BE2C (cell line): ENCODE data around the gene RNLS.

Experiments used
- DNase-seq: peaks from one replicate; pipeline ENCODE4 v3.0.0-alpha.2; 2020
- H3K27me3 ChIP-seq: fragments of 250-450 bp; sonication (Bioruptor Pico); 2 replicates; pipeline ENCODE4 v1.5.1; 2020; ENCODE audit warnings: mild to moderate bottlenecking
- H3K36me3 ChIP-seq: fragments of 250-450 bp; sonication (Bioruptor Pico); 2 replicates; pipeline ENCODE4 v1.5.1; 2020; ENCODE audit warnings: mild to moderate bottlenecking
- H3K4me1 ChIP-seq: fragments of 250-450 bp; sonication (Bioruptor Pico); 2 replicates; pipeline ENCODE4 v1.5.1; 2020
- H3K4me3 ChIP-seq: 2 replicates; pipeline ENCODE4 v1.5.1; 2011; ENCODE audit warnings: low read depth, low read length
- H3K9me3 ChIP-seq: fragments of 250-450 bp; sonication (Bioruptor Pico); 2 replicates; pipeline ENCODE4 v1.5.1; 2020
- TF ChIP-seq, protein P1 (sequence below): IDR thresholded peaks from 2 replicates; pipeline ENCODE4 v1.5.1; 2012; ENCODE audit warnings: mild to moderate bottlenecking, low read depth, low read length

The RNLS gene

DNA sequence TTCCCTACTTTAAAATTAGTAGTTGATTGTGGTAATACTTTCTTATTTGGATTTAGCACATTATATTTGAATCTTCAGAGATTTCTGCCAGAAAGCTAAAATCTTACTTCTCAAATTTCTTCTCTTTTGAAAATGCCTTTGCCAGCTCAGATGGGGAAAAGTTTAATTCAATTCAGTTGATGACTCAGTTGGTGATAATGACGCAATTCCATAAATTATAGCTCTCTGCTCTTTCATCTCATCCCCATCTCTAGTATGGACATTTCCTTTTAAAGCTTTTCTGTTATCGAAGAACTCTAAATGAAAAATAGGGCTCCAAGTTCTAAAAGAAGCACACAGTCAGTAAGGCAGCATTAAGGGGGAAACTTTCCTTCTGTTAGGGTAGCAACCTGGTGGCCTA lies 25.5 kb downstream of the RNLS start:
- DNase-seq = no peak

DNA sequence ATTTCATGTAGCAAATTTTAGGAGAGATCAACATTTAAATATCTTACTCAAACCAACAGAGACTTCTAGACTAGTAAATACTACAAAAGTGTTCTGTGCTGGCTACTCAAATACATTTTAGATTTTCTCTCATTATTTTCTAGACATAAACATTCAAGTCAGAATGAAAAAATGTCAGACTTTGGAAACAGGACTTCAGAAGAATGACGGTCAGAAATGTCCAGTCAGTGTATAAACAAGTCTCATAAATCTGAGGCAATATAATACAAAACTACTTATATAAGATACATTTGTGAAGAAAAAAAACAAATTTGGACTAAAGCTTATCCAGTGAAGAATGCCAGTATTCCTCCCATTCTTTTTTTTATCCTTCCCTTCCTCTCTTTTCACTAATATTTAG lies 25.9 kb downstream of the RNLS start:
- H3K27me3 ChIP-seq = no peaks in the 10 kb centered on the region
- TF ChIP-seq, protein P1, sequence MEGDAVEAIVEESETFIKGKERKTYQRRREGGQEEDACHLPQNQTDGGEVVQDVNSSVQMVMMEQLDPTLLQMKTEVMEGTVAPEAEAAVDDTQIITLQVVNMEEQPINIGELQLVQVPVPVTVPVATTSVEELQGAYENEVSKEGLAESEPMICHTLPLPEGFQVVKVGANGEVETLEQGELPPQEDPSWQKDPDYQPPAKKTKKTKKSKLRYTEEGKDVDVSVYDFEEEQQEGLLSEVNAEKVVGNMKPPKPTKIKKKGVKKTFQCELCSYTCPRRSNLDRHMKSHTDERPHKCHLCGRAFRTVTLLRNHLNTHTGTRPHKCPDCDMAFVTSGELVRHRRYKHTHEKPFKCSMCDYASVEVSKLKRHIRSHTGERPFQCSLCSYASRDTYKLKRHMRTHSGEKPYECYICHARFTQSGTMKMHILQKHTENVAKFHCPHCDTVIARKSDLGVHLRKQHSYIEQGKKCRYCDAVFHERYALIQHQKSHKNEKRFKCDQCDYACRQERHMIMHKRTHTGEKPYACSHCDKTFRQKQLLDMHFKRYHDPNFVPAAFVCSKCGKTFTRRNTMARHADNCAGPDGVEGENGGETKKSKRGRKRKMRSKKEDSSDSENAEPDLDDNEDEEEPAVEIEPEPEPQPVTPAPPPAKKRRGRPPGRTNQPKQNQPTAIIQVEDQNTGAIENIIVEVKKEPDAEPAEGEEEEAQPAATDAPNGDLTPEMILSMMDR = no peak
- no peak for DNase-seq
- H3K4me3 ChIP-seq = no peak overlapping the region
- H3K9me3 ChIP-seq = no peaks in the 10 kb centered on the region
- 0 out of 2 replicates have a peak, but pooled peaks cover under 1% of the 10 kb centered on the region for H3K4me1 ChIP-seq
- no peaks in the 10 kb centered on the region for H3K36me3 ChIP-seq

More for the DNA sequence above, 25.5 kb downstream of the RNLS start:
- H3K36me3 ChIP-seq = no peaks in the 10 kb centered on the region
- no peaks in the 10 kb centered on the region for H3K4me1 ChIP-seq
- no peak overlapping the region for H3K4me3 ChIP-seq
- TF ChIP-seq, protein P1 = no peak
- H3K27me3 ChIP-seq = no peaks in the 10 kb centered on the region
- no peaks in the 10 kb centered on the region for H3K9me3 ChIP-seq

DNA sequence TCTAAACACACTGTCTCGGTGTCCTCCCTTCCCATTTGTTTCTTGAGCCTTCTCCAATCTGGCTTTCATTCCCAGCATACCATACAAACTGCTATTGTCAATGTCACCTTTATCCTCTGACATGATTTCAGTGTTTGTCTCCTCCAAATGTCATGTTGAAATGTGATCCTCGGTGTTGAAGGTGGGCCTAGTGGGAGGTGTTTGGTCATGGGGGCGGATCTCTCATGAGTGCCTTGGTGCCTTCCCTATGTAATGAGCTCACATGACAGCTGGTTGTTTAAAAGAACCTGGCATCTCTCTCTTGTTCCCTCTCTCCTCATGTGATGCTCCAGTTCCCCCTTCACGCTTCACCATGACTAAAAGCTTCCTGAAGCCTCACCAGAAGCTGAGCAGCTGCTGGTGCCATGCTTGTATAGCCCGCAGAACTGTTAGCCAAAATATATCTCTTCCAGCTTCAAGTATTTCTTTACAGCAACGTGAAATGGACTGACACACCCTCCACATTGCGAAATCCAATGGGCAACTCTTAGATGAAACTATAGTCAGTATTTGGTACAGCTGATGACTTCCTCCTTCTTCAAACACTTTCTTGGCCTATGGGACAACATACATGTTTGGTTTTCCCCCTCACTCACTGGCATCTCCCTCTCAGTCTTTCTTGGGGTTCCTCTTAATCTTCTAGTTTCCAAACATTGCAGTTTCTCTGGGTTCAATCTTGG lies 27.8 kb downstream of the RNLS start:
- no peak for DNase-seq
- H3K27me3 ChIP-seq = no peaks in the 10 kb centered on the region
- peaks cover 7% of the 10 kb centered on the region; the same call in 1 of the 2 replicates for H3K4me1 ChIP-seq
- no peaks in the 10 kb centered on the region for H3K36me3 ChIP-seq
- no peaks in the 10 kb centered on the region for H3K9me3 ChIP-seq
- TF ChIP-seq, protein P1 = no peak
- H3K4me3 ChIP-seq = no peak overlapping the region

DNA sequence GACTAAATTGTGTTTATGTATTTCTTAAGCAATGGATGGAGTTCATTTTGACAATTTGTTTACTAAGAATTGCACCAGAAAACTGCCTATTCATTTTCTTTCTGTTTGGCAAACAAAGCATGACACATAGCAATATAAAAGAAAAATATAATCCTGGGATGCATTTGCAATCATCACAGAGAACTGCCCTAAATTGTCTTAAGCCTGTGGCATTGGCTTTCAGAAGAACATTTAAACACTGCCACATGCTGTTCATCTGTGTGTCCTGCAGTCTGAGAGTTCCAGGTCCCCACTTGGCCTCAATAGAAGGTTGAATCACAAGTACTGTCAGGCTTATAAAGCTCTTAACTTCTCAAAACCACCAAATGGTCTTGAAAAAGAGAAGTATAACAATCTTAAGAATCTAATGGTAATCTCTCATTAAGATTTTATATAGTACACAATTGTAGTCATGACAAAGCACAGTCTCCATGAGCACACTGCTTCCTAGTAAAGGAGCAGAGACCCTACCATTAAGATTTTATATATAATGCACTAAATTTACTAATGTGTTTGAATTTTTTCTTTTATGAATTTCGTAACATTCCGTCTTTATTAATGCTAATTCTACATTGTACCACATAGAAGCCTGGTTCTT lies 29.9 kb downstream of the RNLS start:
- peak; percentile 39 for DNase-seq
- TF ChIP-seq, protein P1 = peak; percentile 87
- H3K9me3 ChIP-seq = no peaks in the 10 kb centered on the region
- H3K36me3 ChIP-seq = no peaks in the 10 kb centered on the region
- H3K4me3 ChIP-seq = no peak overlapping the region
- peaks cover 7% of the 10 kb centered on the region; the same call in 1 of the 2 replicates for H3K4me1 ChIP-seq
- no peaks in the 10 kb centered on the region for H3K27me3 ChIP-seq

DNA sequence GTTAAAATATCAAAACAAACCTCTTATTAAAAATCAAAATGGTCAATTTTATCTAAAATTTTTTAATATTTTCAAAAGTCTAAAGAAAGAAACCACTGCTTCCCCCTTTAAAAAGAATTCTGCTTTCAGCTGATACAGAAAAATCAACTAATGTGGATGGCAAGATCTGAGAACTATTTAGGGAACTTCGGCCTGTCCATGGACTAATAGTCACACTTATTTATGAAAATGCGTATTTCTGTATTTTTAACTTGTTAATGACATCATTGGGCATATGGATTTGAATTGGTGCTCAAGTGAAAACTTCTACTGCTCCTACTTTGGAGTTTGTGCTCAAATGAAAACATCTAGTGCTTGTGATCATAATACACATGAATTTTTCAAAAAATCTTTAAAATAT lies 31.9 kb downstream of the RNLS start:
- no peak overlapping the region for H3K4me3 ChIP-seq

More for the DNA sequence above, 31.9 kb downstream of the RNLS start:
- Histone ChIP-seq H3K27me3 (no peaks in the 10 kb centered on the region), H3K9me3 (no peaks in the 10 kb centered on the region), H3K36me3 (no peaks in the 10 kb centered on the region), H3K4me1 (peaks cover 7% of the 10 kb centered on the region; the same call in 1 of the 2 replicates)
- TF ChIP-seq, protein P1 = no peak
- no peak for DNase-seq
